Subcutaneous preadipocyte (primary cell): ENCODE data around the gene GLS2. TPM values are rescaled to one million over a fixed set of nuclear protein-coding genes. Genes with fewer than 3 reads are reported as not detected.

ENCODE experiments used
- total RNA-seq: library from RNA; depleted of rRNA; stranded (reverse); fragments of >200 nt; gene quantifications from 2 replicates; pipeline ENCODE4 v1.2.3, GENCODE V29; 2012

GLS2 gene
- under 0.01 TPM in 1 of 2 replicates, not detected in the other for total RNA-seq

GRCh38 chr12:56488041-56488955 lies at the start of gene GLS2:
Gene GLS2 (minus strand): TSS chr12:56488161. CDS start chr12:56488118, 43 bp downstream.

DNA sequence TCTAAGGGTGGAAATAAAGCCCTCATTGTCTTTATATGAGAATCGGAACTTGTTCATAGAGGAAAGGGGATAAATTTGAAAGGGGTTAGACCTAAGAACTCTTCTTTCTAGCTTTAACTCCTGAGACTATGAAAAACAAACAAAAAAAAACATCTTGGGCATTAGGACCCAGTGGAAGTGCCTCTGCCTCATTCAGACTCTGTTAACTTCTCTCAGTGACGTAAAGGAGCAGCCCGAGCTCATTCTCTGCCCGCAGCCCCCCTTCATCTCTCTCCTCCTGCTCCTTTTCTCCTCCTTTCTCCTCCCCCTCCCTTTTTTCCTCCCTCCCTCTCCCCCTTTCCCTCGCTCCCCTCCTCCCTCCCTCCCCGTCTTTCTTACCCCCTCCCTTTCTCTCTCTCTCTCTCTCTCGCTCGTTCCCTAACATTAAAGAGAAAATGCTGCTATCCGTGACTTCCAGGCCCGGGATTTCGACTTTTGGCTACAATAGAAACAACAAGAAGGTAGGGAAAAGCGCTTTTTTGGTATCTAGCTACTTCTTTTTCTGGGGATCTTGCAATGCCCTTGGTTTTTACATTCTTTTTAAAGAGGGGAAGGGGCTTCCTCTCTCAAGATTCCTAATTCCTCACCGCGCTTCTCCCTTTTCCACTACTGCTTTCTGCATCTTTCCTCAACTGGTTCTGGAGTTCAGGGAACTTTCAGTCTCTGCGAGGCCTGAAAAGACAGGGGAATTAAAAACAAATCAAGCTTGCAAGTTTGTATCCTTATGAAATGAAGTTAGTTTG lies 33.8 kb upstream of the GLS2 start, which contains the start of gene RBMS2:
Gene RBMS2, plus strand, starts transcription at position 231 of the 782 bp plus-strand sequence. Its CDS starts 204 bp downstream, at position 435.

GRCh38 chr12:56468216-56469006 lies 19.6 kb downstream of the GLS2 start, which contains the start of gene SPRYD4:
Gene SPRYD4 (plus strand): TSS chr12:56468578. CDS start chr12:56468592, 14 bp downstream.

GRCh38 chr12:56454557-56454956 lies 33.4 kb downstream of the GLS2 start, which contains the start of gene MIP:
Gene MIP (minus strand): TSS chr12:56454657. CDS start chr12:56454613, 44 bp downstream.

DNA sequence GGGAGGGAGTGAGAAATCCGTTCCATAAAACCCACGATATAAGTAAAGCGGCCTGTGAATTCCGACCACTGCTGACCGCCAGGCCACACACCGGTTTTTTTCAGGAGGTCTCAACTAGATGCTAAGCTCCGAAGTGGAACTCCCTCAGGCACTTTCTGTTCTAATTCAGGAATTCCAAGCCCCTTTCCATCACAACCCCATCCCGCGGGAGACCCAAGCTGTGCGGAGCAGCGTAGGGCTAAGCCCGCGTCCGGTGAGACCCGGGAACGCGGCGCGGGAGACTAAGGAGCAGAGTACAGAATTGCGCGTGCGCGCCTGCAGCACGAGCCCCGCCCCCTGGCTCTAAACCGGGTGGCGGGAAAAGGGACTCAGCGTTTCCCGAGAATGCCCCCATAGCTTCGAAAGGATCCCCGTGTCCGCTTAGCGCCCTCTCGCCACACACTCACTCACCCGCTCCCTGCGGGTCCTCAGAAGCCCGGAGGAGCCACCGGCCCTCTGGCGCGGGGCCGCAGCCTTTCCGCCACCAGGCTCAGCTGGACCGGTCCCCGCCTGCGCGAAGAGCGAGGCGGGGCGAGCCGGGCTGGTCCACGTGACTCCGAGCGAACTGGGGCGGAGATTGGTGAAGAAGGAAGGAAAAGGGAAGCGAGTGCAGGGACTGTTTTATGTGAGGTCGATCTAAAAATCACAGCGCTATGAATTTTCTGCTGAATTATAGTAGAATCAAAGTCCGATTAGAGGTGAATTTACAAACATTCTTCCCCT lies 38.9 kb downstream of the GLS2 start, which contains the start of gene TIMELESS:
Gene TIMELESS, minus strand, starts transcription at position 567 of the 762 bp plus-strand sequence. CDS start 15,256 bp downstream, outside the sequence.

Other genes starting within 250 kb of the GLS2 start
- 12.9 and 15.1 TPM in 2 replicates for gene ANKRD52, start 229.8 kb downstream of the GLS2 start, total RNA-seq
- 4.9 and 5.9 TPM in 2 replicates for gene COQ10A, start 221.2 kb downstream of the GLS2 start, total RNA-seq
- gene CS, start 187.8 kb downstream of the GLS2 start, total RNA-seq: 184 and 217 TPM in 2 replicates
- gene CNPY2, start 172.2 kb downstream of the GLS2 start, total RNA-seq: 58.8 and 92.6 TPM in 2 replicates
- 25.0 and 27.8 TPM in 2 replicates for gene PAN2, start 154.2 kb downstream of the GLS2 start, total RNA-seq
- gene IL23A, start 149.3 kb downstream of the GLS2 start, total RNA-seq: 0.20 TPM in 1 of 2 replicates, not detected in the other
- 139 and 173 TPM in 2 replicates for gene STAT2, start 128.1 kb downstream of the GLS2 start, total RNA-seq
- gene APOF, start 125.3 kb downstream of the GLS2 start, total RNA-seq: not detected in 2 replicates
- gene TIMELESS, start 38.7 kb downstream of the GLS2 start, total RNA-seq: 7.3 and 10.4 TPM in 2 replicates
- not detected in 2 replicates for gene MIP, start 33.5 kb downstream of the GLS2 start, total RNA-seq
- 2.2 and 3.1 TPM in 2 replicates for gene SPRYD4, start 19.6 kb downstream of the GLS2 start, total RNA-seq
- 8.5 and 12.9 TPM in 2 replicates for gene RBMS2, start 33.7 kb upstream of the GLS2 start, total RNA-seq
- 33.1 and 44.2 TPM in 2 replicates for gene BAZ2A, start 142.2 kb upstream of the GLS2 start, total RNA-seq
- gene ATP5F1B, start 157.8 kb upstream of the GLS2 start, total RNA-seq: 456 and 535 TPM in 2 replicates
- gene PTGES3, start 200.1 kb upstream of the GLS2 start, total RNA-seq: 83.4 and 102 TPM in 2 replicates
- 696 and 959 TPM in 2 replicates for gene NACA, start 237.1 kb upstream of the GLS2 start, total RNA-seq